ENCODE measurements around the gene KCNQ4.

Gene KCNQ4

GRCh38 chr1:40749817-40750216 lies 33.8 kb upstream of the KCNQ4 start:
- Histone ChIP-seq H3K9me3 (ENCODE audit: control insufficient read depth, insufficient read depth, low read length) (no peaks in the 10 kb centered on the region), H3K9me2 (replicated peaks; ENCODE audit: control insufficient read depth, low read length) (no peaks in the 10 kb centered on the region), H3K27me3 (ENCODE audit: control insufficient read depth, low read length) (no peaks in the 10 kb centered on the region), H3K4me3 (ENCODE audit: low read length) (no peak overlapping the region), H3K27ac (ENCODE audit: low read depth, low read length) (no peak overlapping the region), H3K36me3 (ENCODE audit: control insufficient read depth, low read length) (peaks cover 78% of the 10 kb centered on the region), H3F3A (ENCODE audit: control insufficient read depth, insufficient read depth) (no peaks in the 10 kb centered on the region), H3K4me1 (ENCODE audit: control insufficient read depth, low read length) (0 out of 2 replicates have a peak, but pooled peaks cover 6% of the 10 kb centered on the region), H3K4me2 (ENCODE audit: low read length) (no peak overlapping the region), H3K79me2 (ENCODE audit: control insufficient read depth, low read length) (peaks cover 3% of the 10 kb centered on the region; the same call in 1 of the 2 replicates), H4K20me1 (ENCODE audit: control insufficient read depth, insufficient read depth, low read depth, low read length) (no peaks in the 10 kb centered on the region)
- no peak for TF ChIP-seq CTCF (IDR thresholded peaks at IDR 0.05; ENCODE audit: low read depth, low read length, poor library complexity, severe bottlenecking)
- no peak for TF ChIP-seq EZH2phosphoT487 (IDR thresholded peaks at IDR 0.05; ENCODE audit: borderline replicate concordance, low read length)

GRCh38 chr1:40750451-40750908 lies 33.1 kb upstream of the KCNQ4 start:
- Histone ChIP-seq H3K79me2 (ENCODE audit: control insufficient read depth, low read length) (peaks cover 3% of the 10 kb centered on the region; the same call in 1 of the 2 replicates), H3K9me2 (replicated peaks; ENCODE audit: control insufficient read depth, low read length) (no peaks in the 10 kb centered on the region), H3K4me2 (ENCODE audit: low read length) (no peak overlapping the region), H3K36me3 (ENCODE audit: control insufficient read depth, low read length) (peaks cover 80% of the 10 kb centered on the region), H4K20me1 (ENCODE audit: control insufficient read depth, insufficient read depth, low read depth, low read length) (no peaks in the 10 kb centered on the region), H3K4me3 (ENCODE audit: low read length) (no peak overlapping the region), H3K27ac (ENCODE audit: low read depth, low read length) (no peak overlapping the region), H3K4me1 (ENCODE audit: control insufficient read depth, low read length) (0 out of 2 replicates have a peak, but pooled peaks cover 6% of the 10 kb centered on the region), H3K9me3 (ENCODE audit: control insufficient read depth, insufficient read depth, low read length) (no peaks in the 10 kb centered on the region), H3K27me3 (ENCODE audit: control insufficient read depth, low read length) (no peaks in the 10 kb centered on the region), H3F3A (ENCODE audit: control insufficient read depth, insufficient read depth) (no peaks in the 10 kb centered on the region)
- no peak for TF ChIP-seq EZH2phosphoT487 (IDR thresholded peaks at IDR 0.05; ENCODE audit: borderline replicate concordance, low read length)
- no peak for TF ChIP-seq CTCF (IDR thresholded peaks at IDR 0.05; ENCODE audit: low read depth, low read length, poor library complexity, severe bottlenecking)

GRCh38 chr1:40751802-40752201 lies 31.8 kb upstream of the KCNQ4 start:
- Histone ChIP-seq H3K4me2 (ENCODE audit: low read length) (no peak overlapping the region), H3K36me3 (ENCODE audit: control insufficient read depth, low read length) (peaks cover 82% of the 10 kb centered on the region), H3K9me2 (replicated peaks; ENCODE audit: control insufficient read depth, low read length) (no peaks in the 10 kb centered on the region), H4K20me1 (ENCODE audit: control insufficient read depth, insufficient read depth, low read depth, low read length) (no peaks in the 10 kb centered on the region), H3K4me1 (ENCODE audit: control insufficient read depth, low read length) (0 out of 2 replicates have a peak, but pooled peaks cover 6% of the 10 kb centered on the region), H3K79me2 (ENCODE audit: control insufficient read depth, low read length) (no peaks in the 10 kb centered on the region), H3K9me3 (ENCODE audit: control insufficient read depth, insufficient read depth, low read length) (no peaks in the 10 kb centered on the region), H3K4me3 (ENCODE audit: low read length) (no peak overlapping the region), H3K27ac (ENCODE audit: low read depth, low read length) (no peak overlapping the region), H3F3A (ENCODE audit: control insufficient read depth, insufficient read depth) (no peaks in the 10 kb centered on the region), H3K27me3 (ENCODE audit: control insufficient read depth, low read length) (no peaks in the 10 kb centered on the region)
- TF ChIP-seq CTCF (IDR thresholded peaks at IDR 0.05; ENCODE audit: low read depth, low read length, poor library complexity, severe bottlenecking) (no peak), EZH2phosphoT487 (IDR thresholded peaks at IDR 0.05; ENCODE audit: borderline replicate concordance, low read length) (no peak)

All from DOHH2 (cell line).